ENCODE data around the gene PDE8B.
A peak's percentile ranks its signal among the peaks of the same experiment; 100 is the strongest.

PDE8B gene, protein sequence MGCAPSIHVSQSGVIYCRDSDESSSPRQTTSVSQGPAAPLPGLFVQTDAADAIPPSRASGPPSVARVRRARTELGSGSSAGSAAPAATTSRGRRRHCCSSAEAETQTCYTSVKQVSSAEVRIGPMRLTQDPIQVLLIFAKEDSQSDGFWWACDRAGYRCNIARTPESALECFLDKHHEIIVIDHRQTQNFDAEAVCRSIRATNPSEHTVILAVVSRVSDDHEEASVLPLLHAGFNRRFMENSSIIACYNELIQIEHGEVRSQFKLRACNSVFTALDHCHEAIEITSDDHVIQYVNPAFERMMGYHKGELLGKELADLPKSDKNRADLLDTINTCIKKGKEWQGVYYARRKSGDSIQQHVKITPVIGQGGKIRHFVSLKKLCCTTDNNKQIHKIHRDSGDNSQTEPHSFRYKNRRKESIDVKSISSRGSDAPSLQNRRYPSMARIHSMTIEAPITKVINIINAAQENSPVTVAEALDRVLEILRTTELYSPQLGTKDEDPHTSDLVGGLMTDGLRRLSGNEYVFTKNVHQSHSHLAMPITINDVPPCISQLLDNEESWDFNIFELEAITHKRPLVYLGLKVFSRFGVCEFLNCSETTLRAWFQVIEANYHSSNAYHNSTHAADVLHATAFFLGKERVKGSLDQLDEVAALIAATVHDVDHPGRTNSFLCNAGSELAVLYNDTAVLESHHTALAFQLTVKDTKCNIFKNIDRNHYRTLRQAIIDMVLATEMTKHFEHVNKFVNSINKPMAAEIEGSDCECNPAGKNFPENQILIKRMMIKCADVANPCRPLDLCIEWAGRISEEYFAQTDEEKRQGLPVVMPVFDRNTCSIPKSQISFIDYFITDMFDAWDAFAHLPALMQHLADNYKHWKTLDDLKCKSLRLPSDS

DNA sequence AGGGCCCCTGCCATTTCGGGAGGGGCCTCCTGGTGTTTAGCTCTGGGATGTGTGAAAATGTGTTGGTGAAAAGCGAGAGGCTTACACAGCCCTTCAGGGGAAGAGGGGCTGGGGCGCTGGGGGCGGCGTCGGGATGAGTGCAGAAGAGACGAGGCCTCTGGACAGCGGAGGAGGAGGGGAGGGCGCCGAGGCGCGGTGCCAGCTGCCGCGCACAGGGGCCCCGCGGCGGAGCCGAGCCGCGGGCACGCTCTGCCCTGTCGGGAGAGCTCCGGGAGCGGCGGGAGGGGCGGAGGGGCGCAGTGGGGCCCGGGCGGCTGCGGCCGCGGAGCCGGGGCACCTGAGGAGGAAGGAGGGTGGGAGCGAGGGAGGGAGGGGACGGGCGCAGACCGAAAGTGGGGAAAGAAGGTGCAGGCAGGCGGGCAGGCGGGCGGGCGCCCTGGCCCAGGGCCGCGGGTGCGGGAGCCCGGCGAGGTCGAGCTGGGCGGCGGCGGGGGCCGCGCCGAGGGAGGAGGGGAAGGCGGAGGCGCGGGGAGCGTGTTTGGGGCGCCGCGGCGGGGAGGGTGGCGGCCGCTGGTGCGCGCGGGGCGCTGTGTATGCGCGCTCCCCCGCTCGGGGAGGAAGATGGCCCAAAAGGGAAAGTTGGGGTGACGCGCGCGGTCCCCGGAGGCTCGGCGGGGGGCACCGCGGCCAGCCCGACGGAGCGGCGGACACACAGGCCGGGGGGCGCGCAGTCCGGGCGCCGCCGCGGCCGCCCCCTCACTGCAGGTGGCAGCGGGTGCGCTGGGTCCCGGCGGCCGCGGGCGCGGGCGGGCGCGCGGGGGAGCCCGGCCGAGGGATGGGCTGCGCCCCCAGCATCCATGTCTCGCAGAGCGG is at the start of gene PDE8B:
PDE8B (plus strand) TSS at position 590 of the 873 bp plus-strand sequence; CDS start at position 836, 246 bp downstream.
- no peak for DNase-seq

DNA sequence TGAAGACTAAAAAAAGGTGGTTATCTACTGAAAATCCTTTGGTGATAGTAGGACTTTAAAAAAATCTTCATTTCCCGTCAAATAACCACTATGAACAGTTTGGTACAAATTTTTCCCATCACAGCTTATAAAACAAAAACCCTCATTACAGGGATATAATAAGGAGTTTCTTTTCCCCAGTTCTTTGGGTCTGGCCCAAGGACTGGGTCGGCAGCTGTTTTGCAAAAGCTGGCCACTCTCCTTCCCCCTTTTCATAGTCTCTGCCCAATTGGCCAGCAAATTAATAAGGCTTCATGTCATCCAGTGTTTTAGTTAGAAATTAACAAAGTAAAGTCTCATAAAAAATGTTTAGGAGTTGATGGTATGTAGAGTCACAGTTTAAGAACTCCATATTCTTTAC is 47.0 kb upstream of the PDE8B start:
- no peak for DNase-seq

DNA sequence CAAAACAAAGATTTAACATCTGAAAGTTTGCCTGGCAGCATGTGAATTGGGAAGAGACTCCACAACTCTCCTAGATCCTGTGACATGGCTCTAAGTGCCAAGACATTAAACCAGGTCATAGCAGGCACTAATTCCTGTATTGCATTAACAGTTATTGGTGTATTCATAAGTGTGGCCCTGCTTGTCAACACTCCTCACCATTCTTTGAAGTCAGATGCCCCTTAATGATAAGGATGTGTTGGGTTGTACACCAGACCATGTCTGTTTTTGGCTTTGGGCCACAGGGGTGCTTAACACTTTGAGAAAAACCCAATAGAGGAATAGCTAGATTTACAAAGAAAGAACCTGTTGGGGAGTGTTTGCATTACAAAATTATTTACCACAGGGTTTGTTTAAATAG is 43.4 kb upstream of the PDE8B start:
- DNase-seq = no peak

GRCh38 chr5:77167695-77168121 is 42.8 kb upstream of the PDE8B start:
- DNase-seq = no peak

- peak; percentile 39 for DNase-seq
These were observed 42.2 kb upstream of the PDE8B start for GRCh38 chr5:77168161-77168878.

GRCh38 chr5:77168879-77169244 is 41.6 kb upstream of the PDE8B start:
- no peak for DNase-seq

DNA sequence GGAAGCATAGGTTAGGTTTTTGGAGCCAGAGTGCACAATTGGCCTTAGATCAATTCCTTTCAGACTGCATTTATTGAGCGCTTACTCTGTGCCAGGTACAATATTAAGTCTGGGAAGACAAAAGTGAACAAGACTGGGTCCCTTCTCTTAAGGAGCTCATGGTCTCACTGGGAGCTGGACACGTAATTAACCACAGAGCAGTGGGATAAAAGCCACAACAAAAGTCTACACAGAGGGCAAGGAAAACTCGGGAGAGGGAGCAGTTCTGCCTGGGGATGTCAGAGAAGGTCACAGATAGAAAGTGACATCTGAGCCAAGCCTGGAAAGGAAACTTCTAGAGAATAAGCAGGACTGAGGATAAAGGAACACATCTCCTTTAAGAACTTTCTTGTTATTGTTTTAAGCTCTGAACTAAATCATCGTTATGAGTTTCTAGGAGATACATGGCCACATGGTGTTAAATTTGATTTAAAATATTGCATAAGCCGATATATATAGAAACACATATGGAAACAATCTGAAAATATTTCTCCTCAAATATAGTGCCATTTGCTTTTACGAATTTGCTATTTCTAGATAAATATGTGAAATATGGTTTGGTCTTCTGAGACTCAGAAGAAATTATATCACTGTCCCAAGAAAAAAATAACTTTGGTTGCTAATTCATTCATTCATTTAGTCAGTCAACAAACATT is 40.1 kb upstream of the PDE8B start:
- no peak for DNase-seq

- no peak for DNase-seq
These were observed 39.2 kb upstream of the PDE8B start for GRCh38 chr5:77171141-77171910.

DNA sequence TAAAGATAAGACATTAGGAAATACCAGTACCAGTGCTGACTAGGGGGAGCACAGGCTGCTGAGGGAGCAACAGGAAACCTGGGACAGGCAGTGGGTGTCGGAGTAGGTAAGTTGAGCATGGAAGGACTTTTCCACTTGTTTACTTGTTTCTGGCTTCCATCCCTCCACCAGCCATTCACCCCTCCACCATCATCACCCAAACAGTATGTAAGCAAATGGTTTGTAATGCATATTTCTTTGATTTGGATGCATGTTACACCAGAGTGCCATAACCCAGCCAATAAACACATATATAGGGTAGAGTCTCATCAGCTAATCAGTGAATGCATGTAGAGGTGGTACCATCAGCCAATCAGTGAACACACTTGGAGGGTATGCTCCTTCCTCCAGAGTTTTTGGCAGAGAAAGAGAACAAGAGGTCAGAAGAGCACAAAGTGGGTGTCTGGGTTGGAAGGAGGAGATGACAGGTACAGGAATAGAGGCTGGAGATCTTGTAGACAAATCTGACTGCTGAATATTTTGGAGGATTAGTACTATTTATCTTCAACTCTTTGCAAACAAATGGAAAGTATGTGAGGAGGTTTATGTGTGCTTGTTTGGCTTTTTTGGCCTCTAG is 37.7 kb upstream of the PDE8B start:
- no peak for DNase-seq

- no peak for DNase-seq
These were observed 36.0 kb upstream of the PDE8B start for GRCh38 chr5:77174526-77174925.

- no peak for DNase-seq
These were observed 35.2 kb upstream of the PDE8B start for GRCh38 chr5:77175231-77175630.

GRCh38 chr5:77176429-77176828 is 34.1 kb upstream of the PDE8B start:
- DNase-seq = no peak

- no peak for DNase-seq
These were observed 32.9 kb upstream of the PDE8B start for GRCh38 chr5:77177576-77177975.

- DNase-seq = no peak
These were observed 30.1 kb upstream of the PDE8B start for GRCh38 chr5:77180167-77181081.

- no peak for DNase-seq
These were observed 29.3 kb upstream of the PDE8B start for GRCh38 chr5:77181173-77181572.

DNA sequence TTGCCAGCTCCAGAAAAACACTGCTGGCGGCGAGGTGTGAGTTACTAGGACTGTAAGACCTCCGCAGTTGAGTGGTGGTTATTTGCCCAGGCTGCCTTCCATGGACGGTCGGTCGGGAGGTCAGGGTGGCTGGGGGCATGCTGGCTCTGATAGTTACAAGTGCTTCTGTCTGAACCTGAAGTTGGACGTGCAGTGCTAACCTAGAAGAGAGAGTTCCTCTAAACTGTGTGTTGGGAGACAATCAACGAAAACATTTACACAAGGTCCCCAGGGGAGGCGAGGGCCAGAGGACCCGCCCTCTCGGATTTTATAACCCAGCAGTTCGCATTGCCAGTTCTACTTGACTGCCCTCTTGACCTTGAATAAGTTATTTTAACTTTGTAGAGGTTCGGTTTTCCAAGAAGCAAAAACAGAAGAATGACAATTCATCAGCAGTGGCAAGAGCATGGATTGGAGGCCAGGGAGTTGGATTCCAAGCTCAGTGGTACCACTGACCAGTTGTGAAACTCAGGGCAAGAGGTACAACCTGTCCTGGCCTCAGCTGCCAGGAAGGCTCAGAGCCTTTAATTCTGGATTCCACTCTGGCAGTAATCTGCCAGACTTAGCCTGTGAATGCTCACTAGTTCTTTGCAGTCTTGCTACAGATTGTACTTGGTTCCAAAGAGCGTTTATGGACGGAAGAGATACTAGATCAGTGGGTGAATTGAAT is 28.7 kb upstream of the PDE8B start:
- no peak for DNase-seq

GRCh38 chr5:77182367-77182766 is 28.1 kb upstream of the PDE8B start:
- no peak for DNase-seq

GRCh38 chr5:77186652-77187370 is 23.7 kb upstream of the PDE8B start:
- no peak for DNase-seq
